Articular chondrocyte of knee joint (primary cell): ENCODE data around the gene PGF. TPM values are rescaled to one million over a fixed set of nuclear protein-coding genes. Genes with fewer than 3 reads are reported as not detected.

Experiments used
- total RNA-seq: library from RNA; depleted of rRNA; stranded (reverse); fragments of >200 nt; gene quantifications from 2 replicates; pipeline ENCODE4 v1.2.3, GENCODE V29; 2012

The PGF gene
- total RNA-seq, result 7.4 and 30.1 TPM in 2 replicates

GRCh38 chr14:74955229-74956026 is at the start of gene PGF:
PGF (minus strand) TSS chr14:74955597; CDS start chr14:74955242, 355 bp downstream.

GRCh38 chr14:75002392-75003249 is 47.2 kb upstream of the PGF start, which contains the start of gene EIF2B2:
EIF2B2 (plus strand) TSS chr14:75002921; CDS start chr14:75002991, 70 bp downstream.

DNA sequence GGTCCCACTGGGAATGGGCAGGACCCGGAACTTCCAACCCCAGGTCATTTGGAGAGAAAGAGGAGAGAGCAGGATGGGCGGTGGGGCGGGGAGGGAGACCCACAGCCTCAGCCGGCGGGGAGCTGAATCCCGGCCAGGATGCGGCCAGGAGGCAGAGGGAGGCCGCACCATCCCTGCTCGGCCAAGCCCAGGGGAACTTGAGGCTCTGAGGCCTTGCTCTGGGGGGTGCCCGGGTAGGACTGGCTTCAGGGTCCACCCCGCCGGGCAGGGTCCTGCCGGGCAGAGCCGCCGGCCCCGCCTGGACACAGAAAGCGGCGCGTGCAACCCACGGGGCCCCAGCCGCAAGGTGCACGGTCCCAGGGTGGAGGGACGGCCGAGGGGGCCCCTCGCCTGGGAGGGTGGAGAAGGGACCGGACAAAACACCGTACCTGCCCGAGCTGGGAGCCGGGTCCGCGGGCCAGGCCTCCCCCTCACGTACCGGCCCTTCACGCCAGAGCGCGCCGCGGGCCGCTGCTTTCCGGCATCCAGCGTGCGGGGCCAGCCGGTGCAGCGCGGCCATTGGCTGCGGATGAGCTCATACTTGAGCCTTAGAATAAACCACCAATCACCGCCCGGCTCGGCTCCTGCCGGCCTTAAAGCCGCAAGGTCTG is 32.5 kb downstream of the PGF start, which contains the start of gene RPS6KL1:
RPS6KL1 (minus strand) TSS at position 509 of the 650 bp plus-strand sequence. CDS start 1,719 bp downstream, outside the sequence.

Other genes with a start within 250 kb of the PGF start
- 25.9 and 26.9 TPM in 2 replicates for gene AREL1, start 242.5 kb downstream of the PGF start, total RNA-seq
- gene FCF1, start 242.5 kb downstream of the PGF start, total RNA-seq, result 49.4 and 68.9 TPM in 2 replicates
- 51.3 and 52.8 TPM in 2 replicates for gene YLPM1, start 192.3 kb downstream of the PGF start, total RNA-seq
- not detected in 2 replicates for gene PROX2, start 79.5 kb downstream of the PGF start, total RNA-seq
- 64.5 and 78.0 TPM in 2 replicates for gene DLST, start 73.7 kb downstream of the PGF start, total RNA-seq
- 0.76 and 0.78 TPM in 2 replicates for gene RPS6KL1, start 32.3 kb downstream of the PGF start, total RNA-seq
- 27.4 and 45.0 TPM in 2 replicates for gene EIF2B2, start 47.3 kb upstream of the PGF start, total RNA-seq
- 34.9 and 38.8 TPM in 2 replicates for gene MLH3, start 95.9 kb upstream of the PGF start, total RNA-seq
- 10.6 and 10.9 TPM in 2 replicates for gene ACYP1, start 108.4 kb upstream of the PGF start, total RNA-seq
- 1.2 and 1.5 TPM in 2 replicates for gene ZC2HC1C, start 114.0 kb upstream of the PGF start, total RNA-seq
- gene NEK9, start 171.5 kb upstream of the PGF start, total RNA-seq, result 55.9 and 65.6 TPM in 2 replicates
- gene TMED10, start 221.0 kb upstream of the PGF start, total RNA-seq, result 353 and 458 TPM in 2 replicates